HG03571 (cell line): Measurements from ENCODE around the gene SYNPR.
"Not testable (repeated sequence)": the region's sequence is repeated elsewhere in the genome, so short reads cannot be mapped to it uniquely, and the experiment has no call there.

Experiments used
- ATAC-seq: cut with Tn5 transposase; IDR thresholded peaks from one replicate; pipeline ENCODE4 v1.9.1; 2021; ENCODE audit not compliant: unreplicated experiment

SYNPR gene

GRCh38 chr3:63607716-63608115, 329.6 kb downstream of the SYNPR start:
- no peak for ATAC-seq

- ATAC-seq, result no peak
These were observed 331.3 kb downstream of the SYNPR start for GRCh38 chr3:63609408-63609807.

- no peak for ATAC-seq
These were observed 331.7 kb downstream of the SYNPR start for GRCh38 chr3:63609834-63610233.

- ATAC-seq, result no peak
These were observed 333.3 kb downstream of the SYNPR start for GRCh38 chr3:63611382-63611781.

- ATAC-seq, result no peak
These were observed 335.5 kb downstream of the SYNPR start for GRCh38 chr3:63613561-63613960.

GRCh38 chr3:63617391-63617790, 339.3 kb downstream of the SYNPR start:
- no peak for ATAC-seq

- ATAC-seq, result no peak
These were observed 346.9 kb downstream of the SYNPR start for GRCh38 chr3:63624941-63625560.

GRCh38 chr3:63631670-63632069, 353.6 kb downstream of the SYNPR start:
- ATAC-seq, result no peak

GRCh38 chr3:63635186-63635585, 357.1 kb downstream of the SYNPR start:
- ATAC-seq, result no peak

- ATAC-seq, result no peak
These were observed 361.7 kb downstream of the SYNPR start for GRCh38 chr3:63639806-63640205.

GRCh38 chr3:63642488-63642887, 364.4 kb downstream of the SYNPR start:
- no peak for ATAC-seq

GRCh38 chr3:63644212-63644797, 366.2 kb downstream of the SYNPR start:
- ATAC-seq, result no peak

- ATAC-seq, result not testable (repeated sequence)
These were observed 367.0 kb downstream of the SYNPR start for GRCh38 chr3:63644928-63645781.

- ATAC-seq, result no peak
These were observed 374.1 kb downstream of the SYNPR start, which contains the start of gene SNTN for GRCh38 chr3:63652066-63652725. SNTN (plus strand) TSS chr3:63652675; CDS start chr3:63652688, 13 bp downstream.

- ATAC-seq, result no peak
These were observed 376.1 kb downstream of the SYNPR start for GRCh38 chr3:63654211-63654610.

GRCh38 chr3:63654931-63655330, 376.8 kb downstream of the SYNPR start:
- ATAC-seq, result no peak

GRCh38 chr3:63655519-63655918, 377.4 kb downstream of the SYNPR start:
- no peak for ATAC-seq

GRCh38 chr3:63656786-63657185, 378.7 kb downstream of the SYNPR start:
- no peak for ATAC-seq

- no peak for ATAC-seq
These were observed 383.1 kb downstream of the SYNPR start for GRCh38 chr3:63661242-63661641.

GRCh38 chr3:63662011-63662410, 383.9 kb downstream of the SYNPR start:
- no peak for ATAC-seq

- ATAC-seq, result no peak
These were observed 384.4 kb downstream of the SYNPR start for GRCh38 chr3:63662500-63662899.
